Mesendoderm (in vitro differentiated cells): ENCODE measurements around the gene HRH1.

Source experiments
- DNase-seq: peaks from one replicate; pipeline ENCODE4 v3.0.0; 2013
- H2AK5ac ChIP-seq: 2 replicates; pipeline ENCODE4 v1.6.1; 2013; ENCODE audit warnings: low read length, inconsistent platforms
- H2BK120ac ChIP-seq: 2 replicates; pipeline ENCODE4 v1.6.1; 2013; ENCODE audit warnings: low read depth, mild to moderate bottlenecking, low read length, moderate library complexity, mixed read lengths
- H2BK15ac ChIP-seq: replicated peaks from 2 replicates; pipeline ENCODE4 v1.6.1; 2013; ENCODE audit warnings: low read depth, mild to moderate bottlenecking, moderate library complexity
- H2BK5ac ChIP-seq: 2 replicates; pipeline ENCODE4 v1.6.1; 2013; ENCODE audit warnings: low read length, inconsistent platforms
- H3K18ac ChIP-seq: 2 replicates; pipeline ENCODE4 v1.6.1; 2013; ENCODE audit warnings: mild to moderate bottlenecking, low read length, mixed read lengths
- H3K23ac ChIP-seq: one replicate; pipeline ENCODE4 v1.6.1; 2013; ENCODE audit warnings: low read length
- H3K27ac ChIP-seq: 2 replicates; pipeline ENCODE4 v1.5.1; 2013; ENCODE audit warnings: low read depth, mild to moderate bottlenecking, inconsistent platforms, low read length, moderate library complexity
- H3K27me3 ChIP-seq: 2 replicates; pipeline ENCODE4 v1.6.1; 2013; ENCODE audit warnings: low read length, control low read depth, mild to moderate bottlenecking, inconsistent platforms; ENCODE audit not compliant: insufficient read depth, poor library complexity
- H3K36me3 ChIP-seq: 2 replicates; pipeline ENCODE4 v1.6.1; 2013; ENCODE audit warnings: low read length, inconsistent platforms; ENCODE audit not compliant: control insufficient read depth, insufficient read depth
- H3K4ac ChIP-seq: one replicate; pipeline ENCODE4 v1.6.1; 2013; ENCODE audit warnings: low read depth, mild to moderate bottlenecking, low read length, moderate library complexity
- H3K4me1 ChIP-seq: 2 replicates; pipeline ENCODE4 v1.6.1; 2013; ENCODE audit warnings: low read depth, low read length, inconsistent platforms; ENCODE audit not compliant: control insufficient read depth
- H3K4me2 ChIP-seq: 2 replicates; pipeline ENCODE4 v1.6.1; 2013; ENCODE audit warnings: low read length
- H3K4me3 ChIP-seq: 2 replicates; pipeline ENCODE4 v1.5.1; 2013; ENCODE audit warnings: mild to moderate bottlenecking, low read length
- H3K56ac ChIP-seq: one replicate; pipeline ENCODE4 v1.6.1; 2013; ENCODE audit warnings: low read length
- H3K79me1 ChIP-seq: 2 replicates; pipeline ENCODE4 v1.6.1; 2013; ENCODE audit warnings: low read length, inconsistent platforms
- H3K79me2 ChIP-seq: 2 replicates; pipeline ENCODE4 v1.6.1; 2013; ENCODE audit warnings: mild to moderate bottlenecking, low read length; ENCODE audit not compliant: control insufficient read depth, insufficient read depth
- H3K9ac ChIP-seq: 2 replicates; pipeline ENCODE4 v1.6.1; 2013; ENCODE audit warnings: low read length, inconsistent platforms
- H4K5ac ChIP-seq: one replicate; pipeline ENCODE4 v1.6.1; 2013; ENCODE audit warnings: low read length
- H4K8ac ChIP-seq: one replicate; pipeline ENCODE4 v1.6.1; 2013; ENCODE audit warnings: low read depth, mild to moderate bottlenecking, control low read depth, low read length, moderate library complexity
- WGBS: extraction: QIAGEN DNeasy Blood & Tissue Kit; methylation state at CpG from one replicate; pipeline ENCODE4 v1.1.7; 2013; ENCODE audit warnings: low lambda C conversion rate, missing lambda C conversion rate; ENCODE audit not compliant: insufficient coverage; ENCODE audit errors: extremely low coverage; 5-methylcytosine and 5-hydroxymethylcytosine counted together

The HRH1 gene

GRCh38 chr3:11155341-11156025 lies 1.2 kb downstream of the HRH1 start:
- Histone ChIP-seq H3K23ac (no peak overlapping the region), H3K9ac (no peak overlapping the region), H3K56ac (no peak overlapping the region), H3K18ac (no peak overlapping the region), H4K5ac (no peak overlapping the region), H2BK5ac (no peak overlapping the region), H3K4me1 (no peaks in the 10 kb centered on the region), H2AK5ac (no peak overlapping the region), H3K79me1 (no peaks in the 10 kb centered on the region), H3K4me2 (peak overlapping the region; percentile 53), H2BK15ac (no peak overlapping the region), H3K4ac (no peak overlapping the region), H2BK120ac (no peak overlapping the region), H3K27me3 (peaks cover 11% of the 10 kb centered on the region), H3K4me3 (no peak overlapping the region), H3K36me3 (no peaks in the 10 kb centered on the region), H3K27ac (no peak overlapping the region), H3K79me2 (no peaks in the 10 kb centered on the region), H4K8ac (no peak overlapping the region)
- DNase-seq, result peak; percentile 90
- WGBS, result no CpG with 5 or more reads among the region's 8 CpGs

GRCh38 chr3:11156026-11156410 lies 1.7 kb downstream of the HRH1 start:
- Histone ChIP-seq H3K56ac (no peak overlapping the region), H2BK120ac (no peak overlapping the region), H2BK15ac (no peak overlapping the region), H3K4me1 (no peaks in the 10 kb centered on the region), H3K27ac (no peak overlapping the region), H3K79me1 (no peaks in the 10 kb centered on the region), H3K36me3 (no peaks in the 10 kb centered on the region), H3K79me2 (no peaks in the 10 kb centered on the region), H2BK5ac (no peak overlapping the region), H4K5ac (no peak overlapping the region), H2AK5ac (no peak overlapping the region), H4K8ac (no peak overlapping the region), H3K23ac (no peak overlapping the region), H3K18ac (no peak overlapping the region), H3K4ac (no peak overlapping the region), H3K9ac (no peak overlapping the region), H3K4me3 (no peak overlapping the region), H3K4me2 (no peak overlapping the region), H3K27me3 (peaks cover 11% of the 10 kb centered on the region)
- WGBS, result no CpG with 5 or more reads among the region's 4 CpGs
- DNase-seq, result no peak

GRCh38 chr3:11157421-11157820 lies 3.1 kb downstream of the HRH1 start:
- Histone ChIP-seq H3K9ac (no peak overlapping the region), H3K36me3 (no peaks in the 10 kb centered on the region), H3K4me2 (no peak overlapping the region), H2BK5ac (no peak overlapping the region), H2BK15ac (no peak overlapping the region), H2BK120ac (no peak overlapping the region), H3K18ac (no peak overlapping the region), H4K5ac (no peak overlapping the region), H3K79me2 (no peaks in the 10 kb centered on the region), H3K27ac (no peak overlapping the region), H3K27me3 (peaks cover 11% of the 10 kb centered on the region), H2AK5ac (no peak overlapping the region), H3K79me1 (no peaks in the 10 kb centered on the region), H3K4me3 (no peak overlapping the region), H3K4me1 (no peaks in the 10 kb centered on the region), H3K23ac (no peak overlapping the region), H3K4ac (no peak overlapping the region), H3K56ac (no peak overlapping the region), H4K8ac (no peak overlapping the region)
- no CpG with 5 or more reads among the region's 7 CpGs for WGBS
- no peak for DNase-seq

GRCh38 chr3:11159421-11159904 lies 5.2 kb downstream of the HRH1 start:
- Histone ChIP-seq H2BK5ac (no peak overlapping the region), H2BK15ac (no peak overlapping the region), H3K79me2 (no peaks in the 10 kb centered on the region), H3K4me3 (no peak overlapping the region), H3K23ac (no peak overlapping the region), H3K36me3 (no peaks in the 10 kb centered on the region), H3K4ac (no peak overlapping the region), H3K9ac (no peak overlapping the region), H4K5ac (no peak overlapping the region), H4K8ac (no peak overlapping the region), H3K27me3 (peaks cover 3% of the 10 kb centered on the region), H2AK5ac (no peak overlapping the region), H3K4me1 (no peaks in the 10 kb centered on the region), H3K4me2 (no peak overlapping the region), H3K56ac (no peak overlapping the region), H2BK120ac (no peak overlapping the region), H3K18ac (no peak overlapping the region), H3K79me1 (no peaks in the 10 kb centered on the region), H3K27ac (no peak overlapping the region)
- no CpG with 5 or more reads among the region's 5 CpGs for WGBS
- no peak for DNase-seq

- Histone ChIP-seq H4K5ac (no peak overlapping the region), H3K18ac (no peak overlapping the region), H4K8ac (no peak overlapping the region), H2BK5ac (no peak overlapping the region), H2BK15ac (no peak overlapping the region), H3K9ac (no peak overlapping the region), H3K23ac (no peak overlapping the region), H3K4me3 (no peak overlapping the region), H2BK120ac (no peak overlapping the region), H3K36me3 (no peaks in the 10 kb centered on the region), H3K4ac (no peak overlapping the region), H3K27ac (no peak overlapping the region), H2AK5ac (no peak overlapping the region), H3K56ac (no peak overlapping the region), H3K79me2 (no peaks in the 10 kb centered on the region), H3K4me2 (no peak overlapping the region), H3K27me3 (peaks cover 1% of the 10 kb centered on the region), H3K79me1 (no peaks in the 10 kb centered on the region), H3K4me1 (no peaks in the 10 kb centered on the region)
- WGBS, result no CpG with 5 or more reads among the region's 7 CpGs
- no peak for DNase-seq
Measured at GRCh38 chr3:11161666-11162065, 7.4 kb downstream of the HRH1 start.
